Measurements from ENCODE around the gene EME2.
A peak's percentile ranks its signal among the peaks of the same experiment; 100 is the strongest.

EME2 gene

DNA sequence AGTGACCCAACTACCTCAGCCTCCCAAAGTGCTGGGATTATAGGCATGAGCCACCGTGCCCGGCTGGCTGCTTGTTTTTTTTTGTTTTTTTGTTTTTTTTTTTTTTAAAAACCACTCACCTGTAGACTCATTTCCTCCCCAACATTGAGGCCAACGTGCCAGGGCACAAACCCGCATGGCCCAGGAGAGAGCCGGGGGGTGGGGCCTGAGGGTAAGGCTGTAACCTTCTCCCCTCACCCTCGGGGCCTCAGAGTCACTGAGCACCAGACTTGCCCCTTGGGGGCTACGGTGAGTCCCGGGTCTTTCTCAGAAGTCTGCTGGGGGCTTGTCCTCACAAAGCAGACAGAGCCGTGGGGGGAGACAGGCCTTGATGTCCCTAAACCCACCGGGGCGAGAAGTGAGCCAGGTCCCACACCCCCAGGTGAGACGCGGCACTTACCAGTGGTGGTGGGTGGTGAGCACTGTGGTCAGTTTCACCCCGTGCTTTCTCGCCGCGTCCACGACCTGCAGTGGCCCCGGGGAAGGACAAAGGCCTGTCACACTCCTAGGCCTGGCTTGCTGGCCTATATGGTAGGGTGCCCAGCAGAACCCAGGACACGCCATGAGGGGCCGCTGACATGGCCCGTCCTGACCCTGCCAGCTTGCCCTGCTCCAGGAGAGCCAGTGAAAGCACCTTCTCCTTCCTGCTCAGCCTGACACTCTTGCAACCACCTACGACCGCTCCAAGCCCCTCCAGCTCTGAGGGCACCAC is 49.4 kb downstream of the EME2 start:
- no peak for DNase-seq

DNA sequence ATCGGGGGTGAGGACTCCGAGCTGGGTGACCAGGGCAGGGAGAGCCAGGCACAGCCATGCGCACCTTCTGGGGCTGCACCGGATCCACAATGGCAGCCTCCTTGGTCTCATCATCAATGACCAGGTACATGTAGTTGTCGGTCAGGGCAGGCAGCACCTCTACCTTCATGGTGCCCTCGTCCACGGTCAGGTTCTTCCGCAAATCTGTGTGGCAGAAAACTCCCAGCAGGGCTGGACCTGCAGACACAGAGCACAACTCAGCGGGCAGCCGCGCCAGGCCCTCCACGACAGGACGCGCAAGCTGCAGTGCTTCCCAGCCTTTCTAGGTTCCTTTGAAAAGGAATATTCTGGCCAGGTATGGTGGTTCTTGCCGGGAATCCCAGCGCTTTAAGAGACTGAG is 50.2 kb downstream of the EME2 start:
- DNase-seq = no peak

DNA sequence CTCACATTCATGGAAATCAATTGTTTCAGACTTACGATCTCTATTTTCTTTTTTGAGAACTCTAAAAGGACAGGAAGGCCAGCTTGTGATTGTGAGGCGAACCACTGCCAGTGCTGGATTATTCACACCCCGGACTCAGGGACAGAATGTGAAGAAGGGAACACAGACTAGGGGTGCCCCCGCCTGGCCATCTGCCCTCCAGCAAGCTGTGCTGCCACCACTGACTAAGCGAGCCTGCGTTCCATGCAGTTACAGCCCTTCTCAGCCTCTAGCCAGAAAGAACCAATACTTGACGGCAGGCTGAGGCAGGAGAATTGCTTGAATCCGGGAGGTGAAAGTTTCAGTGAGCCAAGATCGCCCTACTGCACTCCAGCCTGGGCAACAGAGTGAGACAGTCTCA is 51.2 kb downstream of the EME2 start:
- DNase-seq = peak; percentile 91

DNA sequence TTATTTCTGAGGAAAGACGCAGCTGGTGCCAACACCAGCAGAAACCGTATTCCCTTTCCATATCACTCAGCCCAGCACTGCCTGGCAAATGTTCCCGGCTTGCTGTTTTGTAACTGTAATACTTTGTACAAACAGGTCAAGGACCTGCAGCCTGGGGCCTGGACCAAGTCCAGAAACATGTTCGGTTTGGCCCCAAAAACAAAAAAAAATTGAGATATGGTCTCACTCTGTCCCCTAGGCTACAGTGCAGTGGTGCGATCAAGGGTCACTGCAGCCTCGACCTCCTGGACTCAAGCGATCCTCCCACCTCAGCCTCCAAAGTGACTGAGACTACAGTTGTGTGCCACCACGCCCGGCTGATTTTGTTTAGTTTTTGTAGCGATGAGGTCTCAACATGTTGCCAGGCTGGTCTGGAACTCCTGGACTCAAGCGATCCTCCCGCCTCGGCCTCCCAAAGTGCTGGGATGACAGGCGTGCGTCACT is 52.8 kb downstream of the EME2 start:
- no peak for DNase-seq

All from hematopoietic multipotent progenitor cell treated with erythropoietin and hydrocortisone succinate and interleukin-3 and kit ligand, for 8 days (in vitro differentiated cells).